Measurements from ENCODE around the gene NUDT3. TPM values are rescaled to one million over a fixed set of nuclear protein-coding genes. Genes with fewer than 3 reads are reported as not detected.

The NUDT3 gene
- total RNA-seq, 4 donors from 2014 or later: 40.0 to 71.9 (median 50.6) TPM

GRCh38 chr6:34350137-34350933 is 42.1 kb downstream of the NUDT3 start:
- Histone ChIP-seq H3K4me3 (no peak overlapping the region), H3K27ac (peak overlapping the region in 3 of 4 donors; percentile 25 to 52 (median 47)), H3K4me1 (peaks cover 29 to 58% of the 10 kb centered on the region in 2 donors), H3K27me3 (no peaks in the 10 kb centered on the region), H3K9me3 (no peaks in the 10 kb centered on the region), H3K36me3 (no peaks in the 10 kb centered on the region)
- DNase-seq (no peak), ATAC-seq (no peak)
- in situ Hi-C loops (cut with MboI; ENCODE audit: low sequenced_read_pairs in 4 of 4) (no loop called here), intact Hi-C loops (cut with DNase I; ENCODE audit: low total_unique reads) (no loop called here)
- TF ChIP-seq POLR2A (IDR thresholded peaks at IDR 0.05): no peak
- TF ChIP-seq CTCF (IDR thresholded peaks at IDR 0.05 in 4 of 5, conservative IDR thresholded peaks at IDR 0.05 in 1 of 5): no peak

- peak overlapping the region in 1 of 4 donors; percentile 29 for H3K27ac ChIP-seq
- H3K4me1 ChIP-seq: peaks cover 31 to 55% of the 10 kb centered on the region in 2 donors
- no peak overlapping the region for H3K4me3 ChIP-seq
- no peaks in the 10 kb centered on the region for H3K36me3 ChIP-seq
- intact Hi-C loops (cut with DNase I; ENCODE audit: low total_unique reads): no loop called here
- no peak for TF ChIP-seq CTCF (IDR thresholded peaks at IDR 0.05 in 4 of 5, conservative IDR thresholded peaks at IDR 0.05 in 1 of 5)
- TF ChIP-seq POLR2A (IDR thresholded peaks at IDR 0.05): no peak
- DNase-seq: no peak
- no peaks in the 10 kb centered on the region for H3K9me3 ChIP-seq
- H3K27me3 ChIP-seq: no peaks in the 10 kb centered on the region
- ATAC-seq: no peak
- in situ Hi-C loops (cut with MboI; ENCODE audit: low sequenced_read_pairs in 4 of 4): no loop called here
Measured at GRCh38 chr6:34349211-34349610, 43.3 kb downstream of the NUDT3 start.

GRCh38 chr6:34347303-34347702 is 45.2 kb downstream of the NUDT3 start:
- Histone ChIP-seq H3K4me1 (peaks cover 22 to 43% of the 10 kb centered on the region in 2 donors), H3K4me3 (no peak overlapping the region), H3K27ac (peak overlapping the region in 3 of 4 donors; percentile 26 to 54 (median 41)), H3K27me3 (no peaks in the 10 kb centered on the region), H3K9me3 (no peaks in the 10 kb centered on the region), H3K36me3 (no peaks in the 10 kb centered on the region)
- in situ Hi-C loops (cut with MboI; ENCODE audit: low sequenced_read_pairs in 4 of 4) (no loop called here), intact Hi-C loops (cut with DNase I; ENCODE audit: low total_unique reads) (no loop called here)
- DNase-seq (no peak), ATAC-seq (peak in 1 of 2 donors; percentile 32)
- TF ChIP-seq POLR2A (IDR thresholded peaks at IDR 0.05): no peak

- Histone ChIP-seq H3K27me3 (no peaks in the 10 kb centered on the region), H3K27ac (peak overlapping the region; percentile 13 to 54 (median 34)), H3K9me3 (no peaks in the 10 kb centered on the region), H3K36me3 (no peaks in the 10 kb centered on the region), H3K4me1 (peaks cover 27 to 45% of the 10 kb centered on the region in 2 donors), H3K4me3 (no peak overlapping the region)
- TF ChIP-seq CTCF (IDR thresholded peaks at IDR 0.05 in 4 of 5, conservative IDR thresholded peaks at IDR 0.05 in 1 of 5) (no peak), POLR2A (IDR thresholded peaks at IDR 0.05) (no peak)
- intact Hi-C loops (cut with DNase I; ENCODE audit: low total_unique reads): no loop called here
- in situ Hi-C loops (cut with MboI; ENCODE audit: low sequenced_read_pairs in 4 of 4): no loop called here
- ATAC-seq (no peak), DNase-seq (no peak)
Measured at GRCh38 chr6:34346175-34347119, 46.0 kb downstream of the NUDT3 start.

GRCh38 chr6:34343806-34344205 is 48.7 kb downstream of the NUDT3 start:
- DNase-seq (no peak), ATAC-seq (no peak)
- intact Hi-C loops (cut with DNase I; ENCODE audit: low total_unique reads) (no loop called here), in situ Hi-C loops (cut with MboI; ENCODE audit: low sequenced_read_pairs in 4 of 4) (no loop called here)
- Histone ChIP-seq H3K36me3 (no peaks in the 10 kb centered on the region), H3K9me3 (no peaks in the 10 kb centered on the region), H3K27ac (peak overlapping the region in 2 of 4 donors; percentile 79 to 90), H3K27me3 (no peaks in the 10 kb centered on the region), H3K4me1 (peaks cover 46 to 57% of the 10 kb centered on the region in 2 donors), H3K4me3 (no peak overlapping the region)
- TF ChIP-seq POLR2A (IDR thresholded peaks at IDR 0.05) (no peak), CTCF (IDR thresholded peaks at IDR 0.05 in 4 of 5, conservative IDR thresholded peaks at IDR 0.05 in 1 of 5) (no peak)

Data from gastrocnemius medialis (tissue), 4 donors.